Measurements from ENCODE around the gene KCTD10. TPM values are rescaled to one million over a fixed set of nuclear protein-coding genes. Genes with fewer than 3 reads are reported as not detected.

The KCTD10 gene
- total and polyA plus RNA-seq, 2 of the 13 experiments (the other 11 are each of a cell fraction or from before 2014, with no cell fraction given), result 6.9 to 25.4 TPM

DNA sequence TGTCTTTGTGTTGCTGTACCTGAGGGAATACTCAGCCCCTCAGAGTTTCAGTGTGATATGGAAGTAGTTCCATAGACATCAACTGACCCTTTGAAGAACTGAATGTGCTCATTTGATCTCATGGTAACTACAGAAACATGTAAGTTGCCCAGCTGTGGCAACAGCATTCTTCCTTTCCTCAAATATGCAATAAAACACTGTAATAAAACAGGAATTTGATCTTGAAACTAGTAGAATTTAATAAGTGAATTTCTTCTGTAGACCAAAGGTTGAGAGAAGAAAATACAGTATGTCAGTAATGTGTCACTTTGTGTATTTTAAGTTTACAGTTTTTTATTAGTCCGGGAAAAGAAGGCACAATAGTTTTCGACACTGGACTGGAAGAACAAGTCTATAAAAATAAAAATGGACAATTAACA lies 31.9 kb downstream of the KCTD10 start (continued):
- TF ChIP-seq ZBTB4 (CRISPR knock-in tag; IDR thresholded peaks at IDR 0.05; ENCODE audit: borderline replicate concordance), result no peak
- no peak for TF ChIP-seq TCF12 (IDR thresholded peaks at IDR 0.05)
- TF ChIP-seq TCF12 (CRISPR knock-in tag; IDR thresholded peaks at IDR 0.05), result no peak

GRCh38 chr12:109444259-109444658 lies 32.8 kb downstream of the KCTD10 start:
- H4K20me1 ChIP-seq (ENCODE audit: insufficient read depth, low read length), result no peaks in the 10 kb centered on the region
- no peaks in the 10 kb centered on the region for H3K9me3 ChIP-seq (ENCODE audit: low read length)
- H3K27me3 ChIP-seq (ENCODE audit: control insufficient read depth in 1 of 2, insufficient read depth in 2 of 2, low read length in 2 of 2), result no peaks in the 10 kb centered on the region
- FAIRE-seq (no peak), DNase-seq (ENCODE audit: low spot score) (no peak), ATAC-seq (no peak)
- 86% methylated on average over 6 of the region's 6 CpGs for WGBS (ENCODE audit: low lambda C conversion rate)
- H3K27ac ChIP-seq (ENCODE audit: extremely low read length, insufficient read depth, low read length), result no peak overlapping the region
- H3K9ac ChIP-seq (ENCODE audit: insufficient read depth, low read depth, low read length), result no peak overlapping the region
- H3K36me3 ChIP-seq (replicated peaks in 1 of 2; ENCODE audit: control insufficient read depth in 1 of 2, insufficient read depth in 2 of 2, low read length in 2 of 2), result peaks cover 2 to 8% of the 10 kb centered on the region in 2 experiments; a peak in 3 of 5 replicates
- H3K4me2 ChIP-seq (ENCODE audit: low read depth, low read length), result no peak overlapping the region
- in situ Hi-C loops (cut with HindIII; ENCODE audit: extremely low pct_ligation_motif_present, low pct_unique_long_range_greater_than_20kb) (no loop called here), intact Hi-C loops (cut with micrococcal nuclease; ENCODE audit: unreplicated experiment) (no loop called here)
- H3K79me2 ChIP-seq (ENCODE audit: insufficient read depth, low read length), result no peaks in the 10 kb centered on the region
- ChIA-PET CTCF (ENCODE audit: low intra/inter-chr PET ratio, low total read pairs) (no interaction called here), POLR2A (no interaction called here)
- no peak overlapping the region for H3K4me3 ChIP-seq (replicated peaks in 1 of 3; ENCODE audit: insufficient read depth in 1 of 3, low read depth in 2 of 3, low read length in 3 of 3)
- H2AFZ ChIP-seq (ENCODE audit: low read length), result no peak overlapping the region
- peaks cover 13% of the 10 kb centered on the region for H3K4me1 ChIP-seq (ENCODE audit: insufficient read depth, low read length)
- BruUV-seq (replicated peaks), result no TSS peak
- TF ChIP-seq SATB2 (CRISPR knock-in tag; IDR thresholded peaks at IDR 0.05) (no peak), POGZ (CRISPR knock-in tag; IDR thresholded peaks at IDR 0.05) (no peak), SMAD3 (CRISPR knock-in tag; IDR thresholded peaks at IDR 0.05) (no peak), ZNF740 (CRISPR knock-in tag; IDR thresholded peaks at IDR 0.05) (no peak), PHF5A (CRISPR knock-in tag; IDR thresholded peaks at IDR 0.05; ENCODE audit: low read depth, unreplicated experiment) (no peak), ZNF430 (CRISPR knock-in tag; IDR thresholded peaks at IDR 0.05) (no peak), ZNF460 (CRISPR knock-in tag; IDR thresholded peaks at IDR 0.05; ENCODE audit: borderline replicate concordance) (no peak), BCL6 (CRISPR knock-in tag; IDR thresholded peaks at IDR 0.05) (no peak), ATF6 (CRISPR knock-in tag; conservative IDR thresholded peaks at IDR 0.05) (no peak), NFE2L1 (CRISPR knock-in tag; IDR thresholded peaks at IDR 0.05; ENCODE audit: borderline replicate concordance) (no peak), SIX4 (CRISPR knock-in tag; IDR thresholded peaks at IDR 0.05) (no peak), ARHGAP35 (CRISPR knock-in tag; IDR thresholded peaks at IDR 0.05; ENCODE audit: borderline replicate concordance) (no peak), JUN (CRISPR knock-in tag; IDR thresholded peaks at IDR 0.05) (no peak)
- TF ChIP-seq, protein P1, sequence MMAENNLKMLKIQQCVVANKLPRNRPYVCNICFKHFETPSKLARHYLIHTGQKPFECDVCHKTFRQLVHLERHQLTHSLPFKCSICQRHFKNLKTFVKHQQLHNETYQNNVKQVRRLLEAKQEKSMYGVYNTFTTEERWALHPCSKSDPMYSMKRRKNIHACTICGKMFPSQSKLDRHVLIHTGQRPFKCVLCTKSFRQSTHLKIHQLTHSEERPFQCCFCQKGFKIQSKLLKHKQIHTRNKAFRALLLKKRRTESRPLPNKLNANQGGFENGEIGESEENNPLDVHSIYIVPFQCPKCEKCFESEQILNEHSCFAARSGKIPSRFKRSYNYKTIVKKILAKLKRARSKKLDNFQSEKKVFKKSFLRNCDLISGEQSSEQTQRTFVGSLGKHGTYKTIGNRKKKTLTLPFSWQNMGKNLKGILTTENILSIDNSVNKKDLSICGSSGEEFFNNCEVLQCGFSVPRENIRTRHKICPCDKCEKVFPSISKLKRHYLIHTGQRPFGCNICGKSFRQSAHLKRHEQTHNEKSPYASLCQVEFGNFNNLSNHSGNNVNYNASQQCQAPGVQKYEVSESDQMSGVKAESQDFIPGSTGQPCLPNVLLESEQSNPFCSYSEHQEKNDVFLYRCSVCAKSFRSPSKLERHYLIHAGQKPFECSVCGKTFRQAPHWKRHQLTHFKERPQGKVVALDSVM (CRISPR knock-in tag; IDR thresholded peaks at IDR 0.05), result no peak

Measured in HepG2 (cell line).